ENCODE results near the gene FLT3LG.
"Not testable (repeated sequence)": the region's sequence is repeated elsewhere in the genome, so short reads cannot be mapped to it uniquely, and the experiment has no call there.

Gene FLT3LG

DNA sequence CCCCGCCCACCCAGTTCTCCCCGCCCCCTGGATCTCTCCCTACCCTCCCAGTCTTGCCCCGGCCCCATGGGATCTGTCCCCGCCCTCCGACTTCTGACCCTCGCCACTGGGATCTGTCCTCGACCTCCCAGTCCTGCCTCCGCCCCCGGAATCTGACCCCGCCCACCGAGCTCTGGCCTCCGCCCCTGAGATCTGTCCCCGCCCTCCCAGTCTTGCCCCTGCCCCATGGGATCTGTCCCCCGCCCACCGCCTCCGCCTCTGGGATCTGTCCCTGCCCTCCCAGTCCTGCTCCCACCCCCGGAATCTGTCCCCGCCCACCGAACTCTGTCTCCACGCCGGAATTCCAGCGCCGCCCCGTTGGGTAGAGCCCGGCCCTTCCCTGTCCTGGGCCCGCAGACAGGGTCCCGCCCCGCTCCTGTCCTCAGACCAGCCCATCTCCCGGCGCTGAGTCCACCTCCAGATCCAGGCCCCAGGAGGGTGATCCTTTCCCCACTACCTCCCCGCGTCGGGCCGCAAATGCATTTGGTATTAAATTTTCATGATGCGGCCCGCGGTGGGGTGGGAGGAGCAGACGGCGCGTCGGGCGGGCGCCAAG, 31.1 kb upstream of the FLT3LG start:
- peak; percentile 81 for DNase-seq (ENCODE audit: extremely low spot score)
- TF ChIP-seq, protein P1, sequence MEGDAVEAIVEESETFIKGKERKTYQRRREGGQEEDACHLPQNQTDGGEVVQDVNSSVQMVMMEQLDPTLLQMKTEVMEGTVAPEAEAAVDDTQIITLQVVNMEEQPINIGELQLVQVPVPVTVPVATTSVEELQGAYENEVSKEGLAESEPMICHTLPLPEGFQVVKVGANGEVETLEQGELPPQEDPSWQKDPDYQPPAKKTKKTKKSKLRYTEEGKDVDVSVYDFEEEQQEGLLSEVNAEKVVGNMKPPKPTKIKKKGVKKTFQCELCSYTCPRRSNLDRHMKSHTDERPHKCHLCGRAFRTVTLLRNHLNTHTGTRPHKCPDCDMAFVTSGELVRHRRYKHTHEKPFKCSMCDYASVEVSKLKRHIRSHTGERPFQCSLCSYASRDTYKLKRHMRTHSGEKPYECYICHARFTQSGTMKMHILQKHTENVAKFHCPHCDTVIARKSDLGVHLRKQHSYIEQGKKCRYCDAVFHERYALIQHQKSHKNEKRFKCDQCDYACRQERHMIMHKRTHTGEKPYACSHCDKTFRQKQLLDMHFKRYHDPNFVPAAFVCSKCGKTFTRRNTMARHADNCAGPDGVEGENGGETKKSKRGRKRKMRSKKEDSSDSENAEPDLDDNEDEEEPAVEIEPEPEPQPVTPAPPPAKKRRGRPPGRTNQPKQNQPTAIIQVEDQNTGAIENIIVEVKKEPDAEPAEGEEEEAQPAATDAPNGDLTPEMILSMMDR (IDR thresholded peaks at IDR 0.05; ENCODE audit: control extremely low read depth, extremely low read depth, low read depth, missing control alignments) = no peak
- ChIA-PET CTCF (interaction anchor here (0.6 to 3.6 kb wide), 25 partner anchors 9 to 449 kb away, joined by 3 to 23 read pairs (median 4); partner anchors contain the start of genes ALDH16A1, GFY, GYS1 and PIH1D1), POLR2A (interaction anchor here (0.6 to 1.4 kb wide), 4 partner anchors 8 to 128 kb away, joined by 3 to 8 read pairs (median 4); partner anchors contain the start of genes ALDH16A1 and PIH1D1)

DNA sequence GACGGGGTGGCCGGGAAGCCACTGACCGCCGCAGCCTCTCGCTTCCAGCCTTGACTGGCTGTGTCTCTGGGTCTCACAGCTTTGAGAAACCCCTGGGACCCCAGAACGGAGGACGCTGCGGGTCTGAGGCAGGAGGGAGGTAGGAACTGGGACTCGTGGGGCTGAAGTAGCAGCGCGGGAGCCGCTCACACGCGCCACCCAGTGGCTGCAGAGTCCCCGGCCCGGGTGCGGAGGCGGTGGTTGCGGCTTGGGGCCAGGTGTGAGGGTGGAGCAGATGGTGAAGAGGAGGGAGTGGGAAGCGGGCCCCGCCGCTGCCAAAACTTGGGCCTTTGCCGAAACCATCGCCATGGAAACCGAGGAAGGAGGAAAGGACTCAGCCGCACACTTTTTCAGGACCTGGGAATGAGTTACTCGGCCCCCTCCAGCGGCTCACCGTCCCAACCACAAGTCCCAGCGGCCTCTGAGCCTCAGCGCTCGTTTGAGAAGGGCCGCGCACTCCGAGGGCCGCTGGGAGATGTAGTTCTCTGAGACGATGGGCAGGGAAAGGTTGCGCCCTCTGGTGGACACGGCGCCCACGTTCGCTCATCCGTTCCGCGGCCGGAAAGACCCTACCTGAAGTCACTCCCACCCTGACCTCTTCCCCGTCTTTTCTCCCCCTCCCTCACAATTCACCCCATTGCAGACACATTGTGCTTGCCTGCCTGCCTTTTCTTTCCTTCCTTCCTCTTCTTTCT, 30.5 kb upstream of the FLT3LG start:
- CTCF ChIA-PET = interaction anchor here (0.7 to 3.6 kb wide), 22 partner anchors 8 to 227 kb away, joined by 3 to 23 read pairs (median 4); partner anchors contain the start of genes ALDH16A1, GFY and PIH1D1
- POLR2A ChIA-PET = interaction anchor here (1.0 to 1.4 kb wide), 3 partner anchors 8 to 128 kb away, joined by 3 to 4 read pairs (median 3); partner anchors contain the start of genes ALDH16A1 and PIH1D1
- peak; percentile 92 for DNase-seq (ENCODE audit: extremely low spot score)
- TF ChIP-seq, protein P1 (IDR thresholded peaks at IDR 0.05; ENCODE audit: control extremely low read depth, extremely low read depth, low read depth, missing control alignments) = peak; percentile 99

DNA sequence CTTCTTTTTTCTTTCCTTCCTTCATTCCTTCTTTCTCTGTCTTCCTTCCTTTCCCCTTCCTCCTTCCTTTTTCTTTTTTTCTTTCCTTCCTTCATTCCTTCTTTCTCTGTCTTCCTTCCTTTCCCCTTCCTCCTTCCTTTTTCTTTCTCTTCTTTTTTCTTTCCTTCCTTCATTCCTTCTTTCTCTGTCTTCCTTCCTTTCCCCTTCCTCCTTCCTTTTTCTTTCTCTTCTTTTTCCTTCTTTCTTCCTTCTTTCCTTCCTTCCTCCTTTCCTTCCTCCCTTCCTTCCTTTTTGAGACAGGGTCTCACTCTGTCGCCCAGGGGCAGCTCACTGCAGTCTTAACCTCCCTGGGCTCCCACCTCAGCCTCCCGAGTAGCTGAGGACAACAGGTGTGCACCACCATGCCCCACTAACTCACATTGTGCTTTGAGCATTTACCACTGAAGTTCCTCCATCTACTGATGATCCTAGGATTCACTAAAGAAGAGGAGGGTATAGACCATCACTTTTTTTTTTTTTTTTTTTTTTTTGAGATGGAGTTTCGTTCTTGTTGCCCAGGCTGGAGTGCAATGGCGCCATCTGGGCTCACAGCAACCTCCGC, 29.8 kb upstream of the FLT3LG start:
- not testable (repeated sequence) for DNase-seq (ENCODE audit: extremely low spot score)
- POLR2A ChIA-PET = interaction anchor here (0.7 kb wide), 1 partner anchor 497 kb away, joined by 3 read pairs; no protein-coding TSS in a partner anchor
- CTCF ChIA-PET = interaction anchor here (0.7 to 3.0 kb wide), 7 partner anchors 8 to 176 kb away, joined by 3 to 20 read pairs (median 4); partner anchors contain the start of gene ALDH16A1

DNA sequence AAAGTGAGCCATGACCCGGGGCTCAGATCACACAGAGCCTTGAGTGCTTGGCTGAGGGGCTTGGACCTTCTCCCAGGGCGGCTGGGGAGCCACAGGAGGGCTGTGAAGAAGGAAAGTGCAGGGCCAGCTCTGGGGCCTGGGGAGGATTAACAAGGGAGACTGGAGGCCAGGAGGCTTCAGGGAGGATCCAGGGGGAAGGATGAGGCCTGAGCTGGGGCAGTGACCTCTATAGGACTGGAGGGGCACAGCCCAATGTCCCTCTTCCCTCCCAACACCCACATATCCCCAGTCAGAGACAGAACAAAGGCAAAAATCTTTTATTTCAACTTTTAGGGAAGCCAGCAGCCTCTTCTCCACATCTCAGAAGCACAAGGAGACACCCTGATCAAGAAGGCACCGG, 28.0 kb upstream of the FLT3LG start:
- TF ChIP-seq, protein P1 (IDR thresholded peaks at IDR 0.05; ENCODE audit: control extremely low read depth, extremely low read depth, low read depth, missing control alignments) = no peak
- POLR2A ChIA-PET = no interaction called here
- no peak for DNase-seq (ENCODE audit: extremely low spot score)
- CTCF ChIA-PET = interaction anchor here (0.9 to 3.0 kb wide), 7 partner anchors 8 to 178 kb away, joined by 3 to 20 read pairs (median 4); partner anchors contain the start of gene ALDH16A1

DNA sequence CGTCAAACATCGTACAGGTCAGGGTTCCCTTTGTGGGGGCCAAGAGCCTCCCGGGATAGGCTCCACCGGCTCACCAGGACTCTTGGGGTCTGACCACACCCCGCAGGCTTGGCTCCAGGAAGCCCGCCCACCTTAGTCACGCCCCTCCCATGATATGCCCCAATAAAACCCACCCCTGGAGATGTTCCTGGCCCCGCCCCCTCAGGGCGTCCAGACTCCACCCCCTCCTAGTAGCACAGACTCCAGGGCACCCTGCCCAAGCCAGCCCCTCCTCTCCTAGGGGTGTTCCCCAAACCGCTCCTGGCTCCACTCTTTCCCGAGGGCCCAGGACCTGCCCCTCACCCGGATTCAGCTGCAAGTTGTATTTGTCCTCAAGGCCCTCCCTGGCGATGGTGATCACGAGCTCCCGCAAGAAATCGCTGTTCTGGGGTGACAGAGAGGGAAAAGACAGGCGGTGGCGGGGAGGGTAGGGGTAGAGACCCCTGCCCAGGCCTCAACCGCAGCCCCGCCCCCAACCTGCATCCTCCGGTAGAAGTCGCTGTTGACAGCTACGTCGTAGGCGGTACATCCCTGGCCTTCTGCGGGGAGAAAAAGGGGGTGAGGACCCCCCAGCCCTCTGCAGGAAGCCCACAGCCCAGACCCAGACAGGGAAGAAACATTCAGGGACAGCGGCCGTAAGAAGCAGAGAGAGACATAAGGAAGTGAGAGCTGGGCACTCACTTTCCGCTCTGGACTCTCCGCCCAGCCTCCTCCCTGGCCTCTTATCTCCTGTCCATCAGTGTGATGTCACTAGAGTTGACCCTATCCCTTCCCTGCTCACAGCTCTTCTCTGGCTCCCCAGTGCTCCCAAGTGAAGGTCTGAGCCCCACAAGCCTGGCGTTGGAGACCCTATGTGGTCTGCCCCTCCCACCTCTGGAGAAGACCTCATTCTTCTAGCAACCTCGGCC, 26.3 kb upstream of the FLT3LG start:
- no peak for DNase-seq (ENCODE audit: extremely low spot score)
- ChIA-PET CTCF (interaction anchor here (0.9 to 1.1 kb wide), 2 partner anchors 22 to 26 kb away, joined by 3 read pairs; no protein-coding TSS in a partner anchor), POLR2A (interaction anchor here (0.6 kb wide), 1 partner anchor 23 kb away, joined by 4 read pairs; no protein-coding TSS in a partner anchor)
- TF ChIP-seq, protein P1 (IDR thresholded peaks at IDR 0.05; ENCODE audit: control extremely low read depth, extremely low read depth, low read depth, missing control alignments) = no peak

DNA sequence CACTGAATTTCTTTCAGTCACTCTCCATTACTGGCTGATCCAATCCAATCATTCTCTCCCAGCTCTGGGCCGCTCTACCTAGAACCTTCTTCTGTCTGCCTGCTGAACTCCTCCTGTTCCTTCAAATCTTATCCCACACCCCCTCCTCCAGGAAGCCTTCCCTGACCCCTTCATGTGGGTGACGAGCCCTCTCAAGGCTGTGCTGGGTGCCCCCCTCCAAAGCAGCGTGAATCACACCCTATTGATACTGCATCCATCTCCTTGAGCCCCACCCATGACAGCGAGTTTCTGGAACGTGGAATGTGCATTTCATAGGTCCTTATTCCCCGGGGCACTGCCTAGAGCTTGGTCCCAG, 25.6 kb upstream of the FLT3LG start:
- DNase-seq (ENCODE audit: extremely low spot score) = no peak
- CTCF ChIA-PET = interaction anchor here (0.9 kb wide), 1 partner anchor 25 kb away, joined by 3 read pairs; no protein-coding TSS in a partner anchor
- TF ChIP-seq, protein P1 (IDR thresholded peaks at IDR 0.05; ENCODE audit: control extremely low read depth, extremely low read depth, low read depth, missing control alignments) = no peak
- POLR2A ChIA-PET = no interaction called here

Measured in GM10248 (cell line).